ENCODE data around the gene CFAP54.

DNA sequence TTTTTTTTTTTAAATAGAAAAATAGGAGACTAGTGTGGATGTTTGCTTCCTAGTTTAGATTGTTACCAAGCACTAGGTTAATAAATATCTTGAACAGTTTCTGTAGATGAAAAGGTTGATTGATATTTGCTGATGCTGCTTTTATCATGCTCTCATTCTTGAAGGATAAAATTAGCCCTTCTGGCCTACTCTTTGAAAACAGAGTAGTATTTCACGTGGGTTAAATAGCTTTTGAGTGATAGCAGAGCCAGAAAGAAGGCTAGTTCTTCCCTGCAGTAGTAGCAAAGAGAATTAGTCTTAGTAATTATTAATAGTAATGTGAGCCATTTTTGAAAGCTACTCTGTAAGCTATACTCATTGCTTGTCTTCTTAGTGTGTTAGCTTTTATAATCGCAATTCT lies 422.9 kb downstream of the CFAP54 start:
- TF ChIP-seq GATA2 (IDR thresholded peaks at IDR 0.05; ENCODE audit: low read depth, low read length) (no peak), GATA3 (IDR thresholded peaks at IDR 0.05; ENCODE audit: low read depth, low read length) (no peak)

Data from SH-SY5Y (cell line).